HepG2 (cell line): ENCODE results near the gene ACP7. TPM values are rescaled to one million over a fixed set of nuclear protein-coding genes. Genes with fewer than 3 reads are reported as not detected.

Source experiments
- ATAC-seq: fragments of 200-7000 bp; cut with Tn5 transposase; 3 replicates; pipeline ENCODE4 v1.9.1; 2020; ENCODE audit warnings: mild to moderate bottlenecking, moderate library complexity
- BruUV-seq: library from RNA; stranded (reverse); fragments of 400-500 nt; replicated peaks from 2 replicates; lab custom pipeline; 2021; lab: Mats Ljungman, UMichigan
- CTCF ChIA-PET: fragments of 300-600 bp; formaldehyde crosslinking; extraction: SDS; loops from one replicate; lab custom pipeline; 2021; ENCODE audit warnings: low total read pairs, inconsistent platforms, low intra/inter-chr PET ratio; lab: Yijun Ruan, JAX
- POLR2A ChIA-PET: fragments of 350-600 bp; sonication (Branson Sonifier 250); formaldehyde crosslinking; loops from one replicate; lab custom pipeline; 2020; ENCODE audit warnings: antibody characterized with exemption, inconsistent platforms; lab: Yijun Ruan, JAX
- DNase-seq: peaks from one replicate; pipeline ENCODE4 v3.0.0-alpha.2; 2015; ENCODE audit warnings: low spot score
- FAIRE-seq: peaks from 3 replicates; lab custom pipeline; 2011; peaks lifted over from hg19 to GRCh38; lab: Jason Lieb, UNC
- H2AFZ ChIP-seq: one replicate; pipeline ENCODE4 v1.6.1; 2011; ENCODE audit warnings: low read length, inconsistent platforms
- H3K27ac ChIP-seq: fragments of 300-600 bp; 3 replicates; pipeline ENCODE4 v1.8.0; 2011; ENCODE audit warnings: mixed run types, mild to moderate bottlenecking, mixed read lengths, low read length, inconsistent platforms; ENCODE audit not compliant: insufficient read depth; ENCODE audit errors: extremely low read length
- H3K27me3 ChIP-seq, 2 experiments: fragments of 200-600 bp in 1 of 2; 2 replicates in 1 of 2; 3 replicates in 1 of 2; pipeline versions ENCODE4 v1.6.0 to v1.8.0; 2011; ENCODE audit warnings: low read length in 2 of 2, mild to moderate bottlenecking in 2 of 2, moderate library complexity in 2 of 2, inconsistent platforms in 1 of 2; ENCODE audit not compliant: insufficient read depth in 2 of 2, control insufficient read depth in 1 of 2
- H3K36me3 ChIP-seq, 2 experiments: fragments of 200-600 bp in 1 of 2; replicated peaks in 1 of 2; 2 replicates in 1 of 2; 3 replicates in 1 of 2; pipeline versions ENCODE4 v1.5.1 to v1.8.0; 2011; ENCODE audit warnings: low read length in 2 of 2, inconsistent platforms in 1 of 2; ENCODE audit not compliant: insufficient read depth in 2 of 2, control insufficient read depth in 1 of 2
- H3K4me1 ChIP-seq: 2 replicates; pipeline ENCODE4 v1.5.1; 2012; ENCODE audit warnings: low read length, inconsistent platforms; ENCODE audit not compliant: insufficient read depth
- H3K4me2 ChIP-seq: 2 replicates; pipeline ENCODE4 v1.6.0; 2011; ENCODE audit warnings: low read depth, low read length, inconsistent platforms
- H3K4me3 ChIP-seq, 3 experiments: fragments of 200-600 bp in 1 of 3; sonication (generic), shearing (Covaris generic) in 1 of 3; replicated peaks in 1 of 3; 2 replicates each; pipeline ENCODE4 v1.5.1; 2011 to 2016; ENCODE audit warnings: low read length in 3 of 3, inconsistent platforms in 2 of 3, low read depth in 2 of 3, mild to moderate bottlenecking in 2 of 3, control low read depth in 1 of 3, mixed read lengths in 1 of 3; ENCODE audit not compliant: insufficient read depth in 1 of 3
- H3K79me2 ChIP-seq: one replicate; pipeline ENCODE4 v1.6.1; 2011; ENCODE audit warnings: low read length, inconsistent platforms; ENCODE audit not compliant: insufficient read depth
- H3K9ac ChIP-seq: 2 replicates; pipeline ENCODE4 v1.6.0; 2011; ENCODE audit warnings: mild to moderate bottlenecking, low read depth, low read length, inconsistent platforms; ENCODE audit not compliant: insufficient read depth
- H3K9me3 ChIP-seq: 2 replicates; pipeline ENCODE4 v1.5.1; 2012; ENCODE audit warnings: mild to moderate bottlenecking, low read length
- H4K20me1 ChIP-seq: 2 replicates; pipeline ENCODE4 v1.6.0; 2011; ENCODE audit warnings: inconsistent platforms, mild to moderate bottlenecking, low read length, moderate library complexity; ENCODE audit not compliant: insufficient read depth
- CREB3 ChIP-seq: sonication (generic); formaldehyde crosslinking; IDR thresholded peaks from 2 replicates; pipeline ENCODE4 v1.5.0; 2020; ENCODE audit warnings: missing genetic modification reagents
- ESRRA ChIP-seq: sonication (generic); formaldehyde crosslinking; IDR thresholded peaks from 2 replicates; pipeline ENCODE4 v1.5.1; 2020; ENCODE audit warnings: mild to moderate bottlenecking, low read depth, missing genetic modification reagents
- FOSL2 ChIP-seq: sonication (generic); formaldehyde crosslinking; IDR thresholded peaks from 2 replicates; pipeline ENCODE4 v1.4.0; 2020; ENCODE audit warnings: missing genetic modification reagents
- IKZF4 ChIP-seq: sonication (generic); formaldehyde crosslinking; IDR thresholded peaks from 2 replicates; pipeline ENCODE4 v1.5.1; 2020; ENCODE audit warnings: borderline replicate concordance, mild to moderate bottlenecking, low read depth, missing genetic modification reagents; ENCODE audit errors: not compliant biosample characterization
- MIXL1 ChIP-seq: IDR thresholded peaks from 2 replicates; pipeline ENCODE4 v1.6.1; 2016
- MXD1 ChIP-seq: sonication (generic); formaldehyde crosslinking; IDR thresholded peaks from 2 replicates; pipeline ENCODE4 v1.4.0; 2020; ENCODE audit warnings: mild to moderate bottlenecking, missing genetic modification reagents
- NFIB ChIP-seq: sonication (generic); formaldehyde crosslinking; IDR thresholded peaks from 2 replicates; pipeline ENCODE4 v1.9.0; 2021; ENCODE audit warnings: missing genetic modification reagents, mild to moderate bottlenecking, borderline replicate concordance
- ZNF18 ChIP-seq: sonication (generic); formaldehyde crosslinking; IDR thresholded peaks from 2 replicates; pipeline ENCODE4 v1.8.0; 2022; ENCODE audit warnings: mild to moderate bottlenecking, missing genetic modification reagents; ENCODE audit not compliant: insufficient replicate concordance
- ZNF205 ChIP-seq: IDR thresholded peaks from 2 replicates; pipeline ENCODE4 v1.6.1; 2018; ENCODE audit warnings: missing biosample characterization, missing genetic modification reagents
- ZNF331 ChIP-seq: sonication (generic); formaldehyde crosslinking; IDR thresholded peaks from 2 replicates; pipeline ENCODE4 v1.4.0; 2020; ENCODE audit warnings: missing genetic modification reagents
- ZNF354B ChIP-seq: sonication (generic); formaldehyde crosslinking; IDR thresholded peaks from 2 replicates; pipeline ENCODE4 v1.8.0; 2022; ENCODE audit warnings: mild to moderate bottlenecking, missing genetic modification reagents
- ZNF510 ChIP-seq: sonication (generic); formaldehyde crosslinking; IDR thresholded peaks from 2 replicates; pipeline ENCODE4 v1.4.0; 2020; ENCODE audit warnings: low read depth, mild to moderate bottlenecking, missing genetic modification reagents
- WGBS: methylation state at CpG from one replicate; pipeline ENCODE4 v1.1.6; 2017; ENCODE audit warnings: low lambda C conversion rate; 5-methylcytosine and 5-hydroxymethylcytosine counted together
- in situ Hi-C: cut with HindIII; loops from 2 replicates; pipeline ENCODE4 v1.10.0; 2017; ENCODE audit warnings: low pct_unique_long_range_greater_than_20kb; ENCODE audit not compliant: extremely low pct_ligation_motif_present
- intact Hi-C: fragments of 100-400 bp; cut with micrococcal nuclease; formaldehyde crosslinking; loops from one replicate; pipeline ENCODE4 v1.10.0; 2022; ENCODE audit not compliant: unreplicated experiment
- polyA plus RNA-seq, 8 experiments: library from polyadenylated mRNA; depleted of rRNA in 3 of 8; stranded (reverse) in 7 of 8; unstranded in 1 of 8; fragments of >200 nt; fragmentation: Illumina TruSeq in 4 of 8; extraction: Trizol in 4 of 8; gene quantifications; 2 replicates each; pipeline versions ENCODE4 v1.2.1 to v1.2.3, GENCODE V29; 2011 to 2016; ENCODE audit warnings: low read depth in 4 of 8, missing spikeins in 1 of 8, mixed read lengths in 1 of 8; ENCODE audit not compliant: insufficient read depth in 1 of 8
- total RNA-seq, 5 experiments: library from RNA; depleted of rRNA; stranded (reverse); fragments of >200 nt; fragmentation: Illumina TruSeq; extraction: Trizol; gene quantifications; 2 replicates each; pipeline ENCODE4 v1.2.3, GENCODE V29; 2016; ENCODE audit warnings: low read depth in 1 of 5
- TF ChIP-seq, protein P1 (sequence below): sonication (generic); formaldehyde crosslinking; IDR thresholded peaks from 2 replicates; pipeline ENCODE4 v1.8.1; 2022; ENCODE audit warnings: low read depth, mild to moderate bottlenecking, missing genetic modification reagents

ACP7 gene
- total and polyA plus RNA-seq, 2 of the 13 experiments (the other 11 are each of a cell fraction or from before 2014, with no cell fraction given) = not detected

DNA sequence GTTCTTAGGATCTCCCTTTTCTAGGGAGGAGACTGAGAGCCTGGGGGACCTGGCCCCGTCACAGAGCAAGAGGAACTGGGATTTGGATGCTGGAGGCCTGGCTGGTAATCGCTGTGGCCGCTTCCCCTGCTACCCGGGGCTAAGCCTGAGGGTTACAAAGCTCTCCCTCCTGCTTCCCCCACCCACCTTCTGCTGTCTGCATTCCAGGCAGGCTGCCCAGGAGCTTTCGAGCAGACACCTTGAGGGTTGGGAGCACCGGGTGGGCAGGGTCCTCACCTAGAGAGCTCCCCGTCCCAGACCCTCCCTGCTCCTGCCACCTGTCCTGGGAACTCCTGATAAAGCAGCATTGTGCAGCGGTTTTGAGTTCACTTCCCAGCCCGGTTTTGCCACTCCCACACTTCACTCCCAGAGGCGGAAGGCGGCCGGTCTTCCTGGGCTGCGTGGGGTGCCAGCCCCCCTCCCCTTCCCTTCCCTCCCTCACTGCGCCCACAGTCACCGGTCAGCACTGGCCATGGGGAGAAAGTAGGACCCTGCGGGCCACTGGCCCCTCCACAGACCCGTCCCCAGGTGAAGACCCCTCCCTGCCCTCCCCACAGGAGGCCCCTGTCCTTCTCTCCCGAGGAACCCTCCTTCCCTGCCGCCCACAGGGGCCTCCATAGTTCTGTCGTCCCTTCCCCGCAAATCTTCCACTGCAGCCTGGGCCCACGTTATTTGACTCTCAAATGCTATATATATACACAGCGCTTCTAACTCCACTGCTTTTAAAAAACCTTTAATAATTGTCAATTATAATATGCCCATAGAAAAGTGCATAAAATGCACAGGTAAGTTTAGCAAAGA lies 49.5 kb downstream of the ACP7 start:
- H2AFZ ChIP-seq = no peak overlapping the region
- ATAC-seq (no peak), DNase-seq (no peak), FAIRE-seq (no peak)
- H4K20me1 ChIP-seq = peaks cover 35% of the 10 kb centered on the region
- peaks cover 2 to 16% of the 10 kb centered on the region in 2 experiments; a peak in 1 of 5 replicates for H3K36me3 ChIP-seq
- in situ Hi-C loops = no loop called here
- no peaks in the 10 kb centered on the region for H3K9me3 ChIP-seq
- H3K9ac ChIP-seq = no peak overlapping the region
- ChIA-PET POLR2A (interaction anchor here (3.0 kb wide), 1 partner anchor 12 kb away, joined by 13 read pairs; no protein-coding TSS in a partner anchor), CTCF (no interaction called here)
- peaks cover 90% of the 10 kb centered on the region for H3K79me2 ChIP-seq
- no TSS peak for BruUV-seq
- no peak overlapping the region for H3K4me2 ChIP-seq
- TF ChIP-seq CREB3 (CRISPR knock-in tag) = no peak
- TF ChIP-seq MIXL1 (CRISPR knock-in tag) = no peak
- TF ChIP-seq FOSL2 (CRISPR knock-in tag) = no peak
- TF ChIP-seq MXD1 (CRISPR knock-in tag) = no peak
- no peak for TF ChIP-seq ZNF205
- no peak for TF ChIP-seq ZNF354B (CRISPR knock-in tag)
- TF ChIP-seq ESRRA (CRISPR knock-in tag) = no peak
- no peak for TF ChIP-seq NFIB
- no peak for TF ChIP-seq ZNF331
- TF ChIP-seq ZNF510 (CRISPR knock-in tag) = no peak
- no peak for TF ChIP-seq ZNF18 (CRISPR knock-in tag)
- TF ChIP-seq IKZF4 = no peak
- TF ChIP-seq, protein P1, sequence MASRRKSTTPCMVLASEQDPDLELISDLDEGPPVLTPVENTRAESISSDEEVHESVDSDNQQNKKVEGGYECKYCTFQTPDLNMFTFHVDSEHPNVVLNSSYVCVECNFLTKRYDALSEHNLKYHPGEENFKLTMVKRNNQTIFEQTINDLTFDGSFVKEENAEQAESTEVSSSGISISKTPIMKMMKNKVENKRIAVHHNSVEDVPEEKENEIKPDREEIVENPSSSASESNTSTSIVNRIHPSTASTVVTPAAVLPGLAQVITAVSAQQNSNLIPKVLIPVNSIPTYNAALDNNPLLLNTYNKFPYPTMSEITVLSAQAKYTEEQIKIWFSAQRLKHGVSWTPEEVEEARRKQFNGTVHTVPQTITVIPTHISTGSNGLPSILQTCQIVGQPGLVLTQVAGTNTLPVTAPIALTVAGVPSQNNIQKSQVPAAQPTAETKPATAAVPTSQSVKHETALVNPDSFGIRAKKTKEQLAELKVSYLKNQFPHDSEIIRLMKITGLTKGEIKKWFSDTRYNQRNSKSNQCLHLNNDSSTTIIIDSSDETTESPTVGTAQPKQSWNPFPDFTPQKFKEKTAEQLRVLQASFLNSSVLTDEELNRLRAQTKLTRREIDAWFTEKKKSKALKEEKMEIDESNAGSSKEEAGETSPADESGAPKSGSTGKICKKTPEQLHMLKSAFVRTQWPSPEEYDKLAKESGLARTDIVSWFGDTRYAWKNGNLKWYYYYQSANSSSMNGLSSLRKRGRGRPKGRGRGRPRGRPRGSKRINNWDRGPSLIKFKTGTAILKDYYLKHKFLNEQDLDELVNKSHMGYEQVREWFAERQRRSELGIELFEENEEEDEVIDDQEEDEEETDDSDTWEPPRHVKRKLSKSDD (CRISPR knock-in tag) = no peak
- 94% methylated on average over 17 of the region's 23 CpGs for WGBS
- H3K27me3 ChIP-seq = no peaks in the 10 kb centered on the region
- intact Hi-C loops = no loop called here
- H3K27ac ChIP-seq = no peak overlapping the region
- peaks cover 7% of the 10 kb centered on the region for H3K4me1 ChIP-seq
- H3K4me3 ChIP-seq = no peak overlapping the region
